Endodermal cell (in vitro differentiated cells): ENCODE measurements around the gene CALCOCO2. TPM values are rescaled to one million over a fixed set of nuclear protein-coding genes. Genes with fewer than 3 reads are reported as not detected.

Source experiments
- DNase-seq: peaks from one replicate; pipeline ENCODE4 v3.0.0-alpha.2; 2017
- H3K27ac ChIP-seq: 2 replicates; pipeline ENCODE4 v1.5.1; 2013; ENCODE audit warnings: mild to moderate bottlenecking, low read depth, low read length, moderate library complexity
- H3K27me3 ChIP-seq: 2 replicates; pipeline ENCODE4 v1.6.1; 2013; ENCODE audit warnings: mild to moderate bottlenecking, low read length, moderate library complexity; ENCODE audit not compliant: insufficient read depth, control insufficient read depth, poor library complexity, severe bottlenecking
- H3K36me3 ChIP-seq: 2 replicates; pipeline ENCODE4 v1.7.0; 2013; ENCODE audit warnings: mild to moderate bottlenecking, low read length, moderate library complexity; ENCODE audit not compliant: control insufficient read depth, insufficient read depth
- H3K4me1 ChIP-seq: one replicate; pipeline ENCODE4 v1.7.0; 2013; ENCODE audit warnings: low read length; ENCODE audit not compliant: control insufficient read depth, insufficient read depth
- H3K4me3 ChIP-seq: 2 replicates; pipeline ENCODE4 v1.5.1; 2013; ENCODE audit warnings: mild to moderate bottlenecking, low read length, moderate library complexity
- H3K9ac ChIP-seq: 2 replicates; pipeline ENCODE4 v1.6.1; 2013; ENCODE audit warnings: mild to moderate bottlenecking, low read length, moderate library complexity; ENCODE audit not compliant: poor library complexity, severe bottlenecking; ENCODE audit errors: extremely low read depth
- H3K9me3 ChIP-seq: 2 replicates; pipeline ENCODE4 v1.6.1; 2013; ENCODE audit warnings: mild to moderate bottlenecking, low read length, moderate library complexity; ENCODE audit not compliant: control insufficient read depth
- H3K27ac Mint-ChIP-seq: 2 replicates; pipeline ENCODE4 v1.8.0; 2020; ENCODE audit warnings: mixed read lengths
- H3K27me3 Mint-ChIP-seq: 2 replicates; pipeline ENCODE4 v1.8.0; 2021; ENCODE audit warnings: mild to moderate bottlenecking, mixed read lengths; ENCODE audit not compliant: insufficient read depth
- H3K36me3 Mint-ChIP-seq: 2 replicates; pipeline ENCODE4 v1.8.0; 2020; ENCODE audit warnings: low read depth, mixed read lengths
- H3K4me1 Mint-ChIP-seq: 2 replicates; pipeline ENCODE4 v1.8.0; 2020; ENCODE audit warnings: mixed read lengths
- H3K4me3 Mint-ChIP-seq: 2 replicates; pipeline ENCODE4 v1.8.0; 2020; ENCODE audit warnings: mild to moderate bottlenecking, moderate library complexity, mixed read lengths
- H3K9me3 Mint-ChIP-seq: 2 replicates; pipeline ENCODE4 v1.8.0; 2020; ENCODE audit warnings: mild to moderate bottlenecking, mixed read lengths
- CTCF ChIP-seq: fragments of 200-600 bp; sonication (generic); conservative IDR thresholded peaks from 2 replicates; pipeline ENCODE4 v1.5.0; 2021; ENCODE audit warnings: antibody characterized with exemption, mild to moderate bottlenecking
- WGBS, 2 experiments: methylation state at CpG; one replicate each; pipeline versions ENCODE4 v1.1.5 to v1.1.7; 2013; ENCODE audit warnings: missing lambda C conversion rate in 2 of 2, mixed read lengths in 1 of 2; ENCODE audit not compliant: insufficient coverage in 1 of 2, insufficient read length in 1 of 2; 5-methylcytosine and 5-hydroxymethylcytosine counted together
- total RNA-seq, 2 donors: library from RNA; stranded (reverse); fragmentation: NEBNext Ultra II Directional in 1 of 2; extraction: Animal tissue kit (Norgen Biotek cat#: 25700) in 1 of 2; gene quantifications; 2 replicates in 1 of 2; 3 replicates in 1 of 2; pipeline ENCODE4 v1.2.1, GENCODE V29; 2021

Gene CALCOCO2
- total RNA-seq, 2 donors from 2014 or later = 38.4 to 45.2 TPM

DNA sequence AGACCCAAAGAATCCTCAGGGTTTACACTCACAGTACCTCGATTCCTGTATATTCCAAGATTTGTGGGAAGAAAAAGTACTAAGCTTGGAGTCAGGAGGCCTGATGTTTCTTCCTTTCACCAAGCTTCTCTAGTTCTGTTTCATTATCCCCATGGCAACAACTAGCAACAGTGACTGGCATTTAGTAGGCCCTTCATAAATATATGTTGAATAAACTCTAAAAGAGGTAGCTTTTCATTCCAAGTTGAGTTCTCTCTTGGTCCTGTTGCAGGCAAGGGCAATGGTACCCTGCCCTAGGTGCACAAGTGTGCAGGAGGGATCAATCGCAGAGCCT lies 76.8 kb downstream of the CALCOCO2 start:
- TF ChIP-seq CTCF = no peak
- Mint-ChIP-seq H3K36me3 (peaks cover 14% of the 10 kb centered on the region), H3K27me3 (no peaks in the 10 kb centered on the region), H3K4me3 (peak overlapping the region; percentile 92), H3K9me3 (no peaks in the 10 kb centered on the region), H3K4me1 (peaks cover 26% of the 10 kb centered on the region), H3K27ac (peak overlapping the region; percentile 96)
- H3K4me3 ChIP-seq = peak overlapping the region; percentile 98
- no peaks in the 10 kb centered on the region for H3K4me1 ChIP-seq
- peak overlapping the region; percentile 89 for H3K9ac ChIP-seq
- H3K27me3 ChIP-seq = no peaks in the 10 kb centered on the region
- no peak for DNase-seq
- no peaks in the 10 kb centered on the region for H3K9me3 ChIP-seq
- H3K36me3 ChIP-seq = peaks cover 27% of the 10 kb centered on the region
- WGBS, 2 experiments = 60% methylated on average over 2 of the region's 2 CpGs
- H3K27ac ChIP-seq = peak overlapping the region; percentile 96

DNA sequence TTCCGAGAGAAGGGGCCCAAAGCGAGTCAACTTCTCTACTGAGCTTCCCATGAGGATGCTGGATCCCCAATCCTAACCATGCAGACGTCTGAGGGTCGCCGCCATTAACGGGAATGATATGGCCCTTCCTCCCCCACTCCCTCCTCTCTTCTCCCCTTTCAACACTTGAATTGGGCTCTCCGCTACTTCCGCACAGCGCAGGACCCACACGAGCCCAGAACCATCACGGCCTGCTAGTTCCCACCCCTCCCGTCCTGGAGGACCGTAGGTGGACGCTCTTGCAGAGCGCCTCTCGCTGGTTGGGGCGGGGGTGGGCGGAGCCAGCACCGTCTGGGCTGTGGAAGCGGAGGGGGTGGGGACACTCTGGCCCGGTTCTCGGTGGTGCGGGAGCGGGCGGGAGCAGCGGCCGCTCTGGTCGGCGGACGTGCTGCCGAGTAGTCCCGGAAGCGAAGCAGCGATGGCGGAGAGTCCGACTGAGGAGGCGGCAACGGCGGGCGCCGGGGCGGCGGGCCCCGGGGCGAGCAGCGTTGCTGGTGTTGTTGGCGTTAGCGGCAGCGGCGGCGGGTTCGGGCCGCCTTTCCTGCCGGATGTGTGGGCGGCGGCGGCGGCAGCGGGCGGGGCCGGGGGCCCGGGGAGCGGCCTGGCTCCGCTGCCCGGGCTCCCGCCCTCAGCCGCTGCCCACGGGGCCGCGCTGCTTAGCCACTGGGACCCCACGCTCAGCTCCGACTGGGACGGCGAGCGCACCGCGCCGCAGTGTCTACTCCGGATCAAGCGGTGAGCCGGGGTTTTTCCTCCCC lies 77.4 kb downstream of the CALCOCO2 start, which contains the start of gene UBE2Z:
Gene UBE2Z (plus strand): TSS at position 361 of the 797 bp plus-strand sequence. CDS start 97 bp downstream, at position 458.
- Mint-ChIP-seq H3K36me3 (peaks cover 19% of the 10 kb centered on the region), H3K9me3 (no peaks in the 10 kb centered on the region), H3K27ac (peak within 1 kb of the TSS; percentile 96), H3K27me3 (no peaks in the 10 kb centered on the region), H3K4me3 (peak within 1 kb of the TSS; percentile 92), H3K4me1 (peaks cover 26% of the 10 kb centered on the region)
- Histone ChIP-seq H3K9me3 (no peaks in the 10 kb centered on the region), H3K36me3 (peaks cover 33% of the 10 kb centered on the region), H3K9ac (peak within 1 kb of the TSS; percentile 89), H3K27ac (peak within 1 kb of the TSS; percentile 96), H3K27me3 (no peaks in the 10 kb centered on the region), H3K4me3 (peak within 1 kb of the TSS; percentile 98), H3K4me1 (no peaks in the 10 kb centered on the region)
- peak; percentile 17 for TF ChIP-seq CTCF
- peak; percentile 100 for DNase-seq
- WGBS, 2 experiments = 1% methylated on average over 36 to 81 of the region's 81 CpGs

- peak overlapping the region; percentile 92 for H3K27ac Mint-ChIP-seq
- peak overlapping the region; percentile 98 for H3K4me3 ChIP-seq
- peaks cover 26% of the 10 kb centered on the region for H3K4me1 Mint-ChIP-seq
- H3K4me3 Mint-ChIP-seq = peak overlapping the region; percentile 92
- peaks cover 26% of the 10 kb centered on the region for H3K36me3 Mint-ChIP-seq
- no peak for TF ChIP-seq CTCF
- no peaks in the 10 kb centered on the region for H3K27me3 ChIP-seq
- no peaks in the 10 kb centered on the region for H3K4me1 ChIP-seq
- no peaks in the 10 kb centered on the region for H3K9me3 Mint-ChIP-seq
- H3K27me3 Mint-ChIP-seq = no peaks in the 10 kb centered on the region
- peak; percentile 100 for DNase-seq
- H3K27ac ChIP-seq = peak overlapping the region; percentile 96
- no peaks in the 10 kb centered on the region for H3K9me3 ChIP-seq
- WGBS, 2 experiments = 1 to 2% methylated on average over 7 to 34 of the region's 36 CpGs
- H3K9ac ChIP-seq = peak overlapping the region; percentile 89
- H3K36me3 ChIP-seq = peaks cover 40% of the 10 kb centered on the region
Measured at GRCh38 chr17:48908853-48909394, 78.1 kb downstream of the CALCOCO2 start.
